A673 (cell line): ENCODE data around the gene PLAC1.

Experiments
- CTCF ChIP-seq: fragments of 300-800, 200-600 bp; sonication (generic); conservative IDR thresholded peaks from 2 replicates; pipeline ENCODE4 v1.5.1; 2017; ENCODE audit warnings: low read depth, mild to moderate bottlenecking, antibody characterized with exemption, low read length, moderate library complexity, mixed read lengths
- EZH2 ChIP-seq: fragments of 200-600 bp; sonication (generic); IDR thresholded peaks from 2 replicates; pipeline ENCODE4 v1.6.1; 2017; ENCODE audit warnings: borderline replicate concordance, low read depth, mild to moderate bottlenecking, mixed read lengths, antibody characterized with exemption, low read length; ENCODE audit not compliant: poor library complexity, severe bottlenecking

- TF ChIP-seq CTCF, result no peak
- TF ChIP-seq EZH2, result no peak
Measured at GRCh38 chrX:134653835-134654234, 4.4 kb downstream of the PLAC1 start.
